Hepatocyte (in vitro differentiated cells): ENCODE results near the gene DOCK1.

ENCODE experiments used
- EZH2 ChIP-seq: fragments of 200-600 bp; sonication (generic); IDR thresholded peaks from 2 replicates; pipeline ENCODE4 v1.6.1; 2016; ENCODE audit warnings: antibody characterized with exemption, mild to moderate bottlenecking, borderline replicate concordance
- EZH2phosphoT487 ChIP-seq: fragments of 200-600 bp; sonication (generic); IDR thresholded peaks from one replicate; pipeline ENCODE4 v1.6.1; 2018; ENCODE audit warnings: antibody characterized with exemption, mild to moderate bottlenecking, low read depth, moderate library complexity; ENCODE audit not compliant: unreplicated experiment, severe bottlenecking
- TF ChIP-seq, protein P1 (sequence below): fragments of 200-600 bp; sonication (generic); IDR thresholded peaks from 2 replicates; pipeline ENCODE4 v1.5.1; 2016; ENCODE audit warnings: antibody characterized with exemption, mild to moderate bottlenecking; ENCODE audit not compliant: poor library complexity

DNA sequence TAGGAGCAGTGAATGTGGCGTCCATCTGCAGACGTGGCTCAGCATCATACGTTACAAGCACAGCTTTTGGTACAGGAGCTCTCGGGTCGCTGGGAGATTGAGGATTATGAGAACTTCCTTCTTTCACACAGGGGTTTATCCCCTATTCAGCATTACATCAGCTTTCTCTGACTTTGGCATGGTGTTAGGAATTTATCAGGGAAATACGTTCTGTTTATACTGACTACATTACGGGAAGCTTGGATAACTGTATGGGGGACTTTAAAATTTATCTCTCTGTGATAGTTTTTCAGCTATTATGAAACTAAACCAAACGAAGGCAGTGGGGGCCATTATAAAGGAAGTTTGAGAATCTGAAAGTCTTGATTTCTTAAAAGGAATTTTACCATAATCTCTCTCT is 401.3 kb downstream of the DOCK1 start:
- TF ChIP-seq, protein P1, sequence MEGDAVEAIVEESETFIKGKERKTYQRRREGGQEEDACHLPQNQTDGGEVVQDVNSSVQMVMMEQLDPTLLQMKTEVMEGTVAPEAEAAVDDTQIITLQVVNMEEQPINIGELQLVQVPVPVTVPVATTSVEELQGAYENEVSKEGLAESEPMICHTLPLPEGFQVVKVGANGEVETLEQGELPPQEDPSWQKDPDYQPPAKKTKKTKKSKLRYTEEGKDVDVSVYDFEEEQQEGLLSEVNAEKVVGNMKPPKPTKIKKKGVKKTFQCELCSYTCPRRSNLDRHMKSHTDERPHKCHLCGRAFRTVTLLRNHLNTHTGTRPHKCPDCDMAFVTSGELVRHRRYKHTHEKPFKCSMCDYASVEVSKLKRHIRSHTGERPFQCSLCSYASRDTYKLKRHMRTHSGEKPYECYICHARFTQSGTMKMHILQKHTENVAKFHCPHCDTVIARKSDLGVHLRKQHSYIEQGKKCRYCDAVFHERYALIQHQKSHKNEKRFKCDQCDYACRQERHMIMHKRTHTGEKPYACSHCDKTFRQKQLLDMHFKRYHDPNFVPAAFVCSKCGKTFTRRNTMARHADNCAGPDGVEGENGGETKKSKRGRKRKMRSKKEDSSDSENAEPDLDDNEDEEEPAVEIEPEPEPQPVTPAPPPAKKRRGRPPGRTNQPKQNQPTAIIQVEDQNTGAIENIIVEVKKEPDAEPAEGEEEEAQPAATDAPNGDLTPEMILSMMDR, result no peak
- TF ChIP-seq EZH2 (no peak), EZH2phosphoT487 (no peak)
